Activated CD4-positive, alpha-beta T cell treated with anti-CD3 and anti-CD28 coated beads for 36 hours (primary cell): Measurements from ENCODE around the gene CRYBB3. TPM values are rescaled to one million over a fixed set of nuclear protein-coding genes. Genes with fewer than 3 reads are reported as not detected.
"Not testable (repeated sequence)": the region's sequence is repeated elsewhere in the genome, so short reads cannot be mapped to it uniquely, and the experiment has no call there.

ENCODE experiments used
- ATAC-seq: fragments of 200-7000 bp; cut with Tn5 transposase; one replicate; pipeline ENCODE4 v1.10.0; 2021; ENCODE audit warnings: mild to moderate bottlenecking, moderate library complexity
- CTCF ChIA-PET: fragments of 350-600 bp; sonication (Branson Sonifier 250); formaldehyde crosslinking; loops from one replicate; lab custom pipeline; 2021; ENCODE audit warnings: antibody characterized with exemption; lab: Charles Lee
- POLR2A ChIA-PET: fragments of 350-600 bp; sonication (Branson Sonifier 250); formaldehyde crosslinking; loops from one replicate; lab custom pipeline; 2021; ENCODE audit warnings: antibody characterized with exemption, inconsistent platforms; lab: Charles Lee
- DNase-seq: peaks from one replicate; pipeline ENCODE4 v3.0.0-alpha.2; 2020
- H3K27ac Mint-ChIP-seq: one replicate; pipeline ENCODE4 v1.8.0; 2021; ENCODE audit warnings: mixed read lengths
- H3K27me3 Mint-ChIP-seq: one replicate; pipeline ENCODE4 v1.8.0; 2021; ENCODE audit warnings: mixed read lengths
- H3K36me3 Mint-ChIP-seq: one replicate; pipeline ENCODE4 v1.8.0; 2021; ENCODE audit warnings: low read depth, mixed read lengths
- H3K4me1 Mint-ChIP-seq: one replicate; pipeline ENCODE4 v1.8.0; 2021; ENCODE audit warnings: mixed read lengths
- H3K4me3 Mint-ChIP-seq: one replicate; pipeline ENCODE4 v1.8.0; 2021; ENCODE audit warnings: mild to moderate bottlenecking, moderate library complexity, mixed read lengths
- H3K9me3 Mint-ChIP-seq: one replicate; pipeline ENCODE4 v1.8.0; 2021; ENCODE audit warnings: low read depth, mixed read lengths
- intact Hi-C, 2 experiments: fragments of 100-400 bp; cut with DNase I in 1 of 2; cut with micrococcal nuclease in 1 of 2; formaldehyde crosslinking; loops; one replicate each; pipeline versions ENCODE4 v1.14.2 to v1.15.1; 2022 to 2024; cut with DNase I, micrococcal nuclease
- total RNA-seq, 2 experiments: library from RNA; stranded (reverse); gene quantifications; one replicate each; pipeline ENCODE4 v1.2.3, GENCODE V29; 2021

Gene CRYBB3
- total RNA-seq, 2 experiments from 2014 or later: 0.34 TPM; not detected in 1

- ATAC-seq (no peak), DNase-seq (no peak)
- intact Hi-C loops: no loop called here
- Mint-ChIP-seq H3K27ac (no peak overlapping the region), H3K4me3 (no peak overlapping the region), H3K4me1 (no peaks in the 10 kb centered on the region), H3K36me3 (peaks cover 18% of the 10 kb centered on the region), H3K9me3 (peaks cover 9% of the 10 kb centered on the region), H3K27me3 (no peaks in the 10 kb centered on the region)
- POLR2A ChIA-PET: no interaction called here
- CTCF ChIA-PET: interaction anchor here (1.1 to 1.3 kb wide), 3 partner anchors 25 to 129 kb away, joined by 4 to 5 read pairs (median 4); no protein-coding TSS in a partner anchor
Observed at GRCh38 chr22:25177226-25177625, 22.4 kb upstream of the CRYBB3 start.

- Mint-ChIP-seq H3K36me3 (peaks cover 20% of the 10 kb centered on the region), H3K9me3 (peaks cover 9% of the 10 kb centered on the region), H3K27ac (no peak overlapping the region), H3K4me3 (no peak overlapping the region), H3K27me3 (no peaks in the 10 kb centered on the region), H3K4me1 (no peaks in the 10 kb centered on the region)
- POLR2A ChIA-PET: no interaction called here
- no peak for ATAC-seq
- intact Hi-C loops: no loop called here
- CTCF ChIA-PET: no interaction called here
- no peak for DNase-seq
Observed at GRCh38 chr22:25177895-25178294, 21.8 kb upstream of the CRYBB3 start.

GRCh38 chr22:25178348-25178747, 21.3 kb upstream of the CRYBB3 start:
- H3K27me3 Mint-ChIP-seq, H3K9me3 Mint-ChIP-seq, intact Hi-C loops, H3K4me1 Mint-ChIP-seq, CTCF ChIA-PET, H3K27ac Mint-ChIP-seq, POLR2A ChIA-PET: not testable (repeated sequence)
- DNase-seq (peak; percentile 26), ATAC-seq (peak; percentile 49)
- Mint-ChIP-seq H3K36me3 (peaks cover 20% of the 10 kb centered on the region), H3K4me3 (peak overlapping the region; percentile 50)

GRCh38 chr22:25178869-25179631, 20.6 kb upstream of the CRYBB3 start:
- H3K27ac Mint-ChIP-seq, intact Hi-C loops, H3K27me3 Mint-ChIP-seq, H3K4me1 Mint-ChIP-seq, H3K9me3 Mint-ChIP-seq, H3K4me3 Mint-ChIP-seq, POLR2A ChIA-PET: not testable (repeated sequence)
- peaks cover 20% of the 10 kb centered on the region for H3K36me3 Mint-ChIP-seq
- peak; percentile 16 for DNase-seq
- CTCF ChIA-PET: interaction anchor here (0.6 kb wide), 1 partner anchor 422 kb away, joined by 4 read pairs; no protein-coding TSS in a partner anchor
- peak; percentile 61 for ATAC-seq

GRCh38 chr22:25182131-25183110, 17.2 kb upstream of the CRYBB3 start:
- Mint-ChIP-seq H3K27ac (no peak overlapping the region), H3K9me3 (peaks cover 9% of the 10 kb centered on the region), H3K4me3 (no peak overlapping the region), H3K36me3 (peaks cover 17% of the 10 kb centered on the region), H3K4me1 (no peaks in the 10 kb centered on the region), H3K27me3 (no peaks in the 10 kb centered on the region)
- DNase-seq (no peak), ATAC-seq (no peak)
- ChIA-PET CTCF (interaction anchor here (0.6 kb wide), 1 partner anchor 10 kb away, joined by 4 read pairs; no protein-coding TSS in a partner anchor), POLR2A (interaction anchor here (0.6 kb wide), 1 partner anchor 84 kb away, joined by 3 read pairs; no protein-coding TSS in a partner anchor)
- intact Hi-C loops: no loop called here

- peaks cover 9% of the 10 kb centered on the region for H3K9me3 Mint-ChIP-seq
- H3K4me1 Mint-ChIP-seq: no peaks in the 10 kb centered on the region
- POLR2A ChIA-PET: no interaction called here
- DNase-seq: no peak
- peaks cover 15% of the 10 kb centered on the region for H3K36me3 Mint-ChIP-seq
- intact Hi-C loops: no loop called here
- no peaks in the 10 kb centered on the region for H3K27me3 Mint-ChIP-seq
- ATAC-seq: no peak
- no peak overlapping the region for H3K27ac Mint-ChIP-seq
- H3K4me3 Mint-ChIP-seq: no peak overlapping the region
- CTCF ChIA-PET: interaction anchor here (0.6 kb wide), 1 partner anchor 1596 kb away, joined by 3 read pairs; no protein-coding TSS in a partner anchor
Observed at GRCh38 chr22:25183949-25184619, 15.6 kb upstream of the CRYBB3 start.

GRCh38 chr22:25186140-25186539, 13.5 kb upstream of the CRYBB3 start:
- Mint-ChIP-seq H3K36me3 (peaks cover 7% of the 10 kb centered on the region), H3K27me3 (no peaks in the 10 kb centered on the region), H3K9me3 (no peaks in the 10 kb centered on the region), H3K27ac (no peak overlapping the region), H3K4me1 (no peaks in the 10 kb centered on the region), H3K4me3 (no peak overlapping the region)
- DNase-seq (no peak), ATAC-seq (no peak)
- ChIA-PET CTCF (interaction anchor here (1.3 kb wide), 1 partner anchor 16 kb away, joined by 4 read pairs; no protein-coding TSS in a partner anchor), POLR2A (no interaction called here)
- intact Hi-C loops: no loop called here

GRCh38 chr22:25187469-25187868, 12.2 kb upstream of the CRYBB3 start:
- intact Hi-C loops: no loop called here
- Mint-ChIP-seq H3K27ac (peak overlapping the region; percentile 8), H3K9me3 (no peaks in the 10 kb centered on the region), H3K4me1 (no peaks in the 10 kb centered on the region), H3K27me3 (no peaks in the 10 kb centered on the region), H3K4me3 (no peak overlapping the region), H3K36me3 (peaks cover 5% of the 10 kb centered on the region)
- ChIA-PET POLR2A (no interaction called here), CTCF (interaction anchor here (1.1 kb wide), 1 partner anchor 14 kb away, joined by 3 read pairs; no protein-coding TSS in a partner anchor)
- no peak for ATAC-seq
- DNase-seq: no peak

- no peak overlapping the region for H3K27ac Mint-ChIP-seq
Observed at GRCh38 chr22:25192406-25192805, 7.3 kb upstream of the CRYBB3 start.

GRCh38 chr22:25193130-25193529, 6.5 kb upstream of the CRYBB3 start:
- CTCF ChIA-PET: interaction anchor here (0.7 to 2.2 kb wide), 4 partner anchors 9 to 112 kb away, joined by 3 to 6 read pairs (median 4); no protein-coding TSS in a partner anchor

More at GRCh38 chr22:25192406-25192805, 7.3 kb upstream of the CRYBB3 start:
- DNase-seq (no peak), ATAC-seq (no peak)
- ChIA-PET POLR2A (no interaction called here), CTCF (interaction anchor here (0.7 to 2.2 kb wide), 3 partner anchors 10 to 11 kb away, joined by 4 to 6 read pairs (median 5); no protein-coding TSS in a partner anchor)
- no peak overlapping the region for H3K4me3 Mint-ChIP-seq
- peaks cover 7% of the 10 kb centered on the region for H3K36me3 Mint-ChIP-seq
- no peaks in the 10 kb centered on the region for H3K27me3 Mint-ChIP-seq
- no peaks in the 10 kb centered on the region for H3K9me3 Mint-ChIP-seq
- no peaks in the 10 kb centered on the region for H3K4me1 Mint-ChIP-seq
- intact Hi-C loops: no loop called here

More at GRCh38 chr22:25193130-25193529, 6.5 kb upstream of the CRYBB3 start:
- DNase-seq: no peak
- peaks cover 7% of the 10 kb centered on the region for H3K36me3 Mint-ChIP-seq
- H3K4me3 Mint-ChIP-seq: no peak overlapping the region
- H3K27me3 Mint-ChIP-seq: no peaks in the 10 kb centered on the region
- no peak for ATAC-seq
- H3K27ac Mint-ChIP-seq: no peak overlapping the region
- no peaks in the 10 kb centered on the region for H3K4me1 Mint-ChIP-seq
- intact Hi-C loops: no loop called here
- POLR2A ChIA-PET: no interaction called here
- no peaks in the 10 kb centered on the region for H3K9me3 Mint-ChIP-seq
